Breast epithelium (tissue), 3 donors: Measurements from ENCODE around the gene CEP97.

Experiments
- POLR2AphosphoS5 ChIP-seq, 3 donors: sonication (generic); formaldehyde crosslinking; IDR thresholded peaks; one replicate each; pipeline ENCODE4 v1.6.1; 2017; ENCODE audit warnings: antibody characterized with exemption in 3 of 3
- TF ChIP-seq, protein P1 (sequence below), 3 donors: fragments of 450-650 bp; IDR thresholded peaks; one replicate each; pipeline ENCODE4 v1.5.1; 2016 to 2017; ENCODE audit warnings: antibody characterized with exemption in 3 of 3, mild to moderate bottlenecking in 3 of 3, moderate library complexity in 3 of 3

DNA sequence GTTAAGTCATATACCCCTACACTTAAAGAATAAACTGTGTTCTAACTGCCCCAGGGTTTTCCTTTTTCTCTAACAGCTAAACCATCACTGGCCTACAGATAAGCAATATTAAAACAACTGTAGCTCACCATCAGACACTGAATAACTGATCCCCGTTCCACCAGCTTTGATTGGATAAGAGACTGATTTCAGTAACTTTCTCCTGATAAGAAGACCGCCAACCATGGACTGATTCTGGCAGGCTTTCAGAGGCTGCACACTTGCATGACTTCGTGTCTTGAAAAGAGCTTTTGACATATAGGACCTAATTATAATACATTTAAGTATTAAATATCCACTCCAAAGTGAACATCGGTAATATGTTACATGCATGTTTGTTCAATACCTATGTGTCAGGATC is 15.3 kb upstream of the CEP97 start:
- TF ChIP-seq, protein P1, sequence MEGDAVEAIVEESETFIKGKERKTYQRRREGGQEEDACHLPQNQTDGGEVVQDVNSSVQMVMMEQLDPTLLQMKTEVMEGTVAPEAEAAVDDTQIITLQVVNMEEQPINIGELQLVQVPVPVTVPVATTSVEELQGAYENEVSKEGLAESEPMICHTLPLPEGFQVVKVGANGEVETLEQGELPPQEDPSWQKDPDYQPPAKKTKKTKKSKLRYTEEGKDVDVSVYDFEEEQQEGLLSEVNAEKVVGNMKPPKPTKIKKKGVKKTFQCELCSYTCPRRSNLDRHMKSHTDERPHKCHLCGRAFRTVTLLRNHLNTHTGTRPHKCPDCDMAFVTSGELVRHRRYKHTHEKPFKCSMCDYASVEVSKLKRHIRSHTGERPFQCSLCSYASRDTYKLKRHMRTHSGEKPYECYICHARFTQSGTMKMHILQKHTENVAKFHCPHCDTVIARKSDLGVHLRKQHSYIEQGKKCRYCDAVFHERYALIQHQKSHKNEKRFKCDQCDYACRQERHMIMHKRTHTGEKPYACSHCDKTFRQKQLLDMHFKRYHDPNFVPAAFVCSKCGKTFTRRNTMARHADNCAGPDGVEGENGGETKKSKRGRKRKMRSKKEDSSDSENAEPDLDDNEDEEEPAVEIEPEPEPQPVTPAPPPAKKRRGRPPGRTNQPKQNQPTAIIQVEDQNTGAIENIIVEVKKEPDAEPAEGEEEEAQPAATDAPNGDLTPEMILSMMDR (IDR thresholded peaks at IDR 0.05) = no peak
- TF ChIP-seq POLR2AphosphoS5 (IDR thresholded peaks at IDR 0.05) = no peak
